CD14-positive monocyte (primary cell): ENCODE measurements around the gene DAPK1. TPM values are rescaled to one million over a fixed set of nuclear protein-coding genes. Genes with fewer than 3 reads are reported as not detected.

Source experiments
- DNase-seq, 3 donors: peaks; one replicate each; pipeline ENCODE4 v3.0.0-alpha.2; 2011 to 2022
- H2AFZ ChIP-seq: 2 replicates; pipeline ENCODE4 v1.6.0; 2012; ENCODE audit warnings: mild to moderate bottlenecking, low read depth, low read length, inconsistent platforms; ENCODE audit not compliant: insufficient read depth, poor library complexity, severe bottlenecking
- H3K27ac ChIP-seq, 2 donors: 1 replicate in 1 of 2; 2 replicates in 1 of 2; pipeline ENCODE4 v1.5.1; 2012 to 2013; ENCODE audit warnings: low read length in 2 of 2, control low read depth in 1 of 2, inconsistent platforms in 1 of 2, low read depth in 1 of 2, mild to moderate bottlenecking in 1 of 2
- H3K27me3 ChIP-seq, 2 donors: one replicate each; pipeline versions ENCODE4 v1.6.0 to v1.6.1; 2011 to 2013; ENCODE audit warnings: low read length in 2 of 2; ENCODE audit not compliant: control insufficient read depth in 2 of 2, insufficient read depth in 2 of 2
- H3K36me3 ChIP-seq, 2 donors: replicated peaks in 1 of 2; 1 replicate in 1 of 2; 2 replicates in 1 of 2; pipeline versions ENCODE4 v1.5.1 to v1.6.1; 2012 to 2013; ENCODE audit warnings: low read length in 2 of 2, control low read depth in 1 of 2, inconsistent platforms in 1 of 2, mild to moderate bottlenecking in 1 of 2; ENCODE audit not compliant: insufficient read depth in 2 of 2, control insufficient read depth in 1 of 2
- H3K4me1 ChIP-seq, 2 donors: 1 replicate in 1 of 2; 2 replicates in 1 of 2; pipeline versions ENCODE4 v1.5.1 to v1.6.1; 2012 to 2013; ENCODE audit warnings: low read length in 2 of 2, control low read depth in 1 of 2, inconsistent platforms in 1 of 2, mild to moderate bottlenecking in 1 of 2, moderate library complexity in 1 of 2; ENCODE audit not compliant: insufficient read depth in 2 of 2, control insufficient read depth in 1 of 2
- H3K4me2 ChIP-seq: replicated peaks from 2 replicates; pipeline ENCODE3; 2012; ENCODE audit warnings: low read length, moderate library complexity, mild to moderate bottlenecking; ENCODE audit not compliant: poor library complexity, severe bottlenecking; ENCODE audit errors: extremely low read depth
- H3K4me3 ChIP-seq, 3 experiments: fragments of 200-600 bp in 1 of 3; sonication (generic) in 1 of 3; replicated peaks in 1 of 3; 1 replicate in 2 of 3; 2 replicates in 1 of 3; pipeline ENCODE4 v1.5.1; 2011 to 2013; ENCODE audit warnings: low read length in 3 of 3, mild to moderate bottlenecking in 3 of 3, control low read depth in 2 of 3, low read depth in 2 of 3, inconsistent platforms in 1 of 3, moderate library complexity in 1 of 3
- H3K79me2 ChIP-seq: 2 replicates; pipeline ENCODE4 v1.6.0; 2012; ENCODE audit warnings: mild to moderate bottlenecking, control low read depth, inconsistent platforms, low read length, moderate library complexity; ENCODE audit not compliant: insufficient read depth
- H3K9ac ChIP-seq: 2 replicates; pipeline ENCODE4 v1.6.0; 2017; ENCODE audit warnings: low read length, mild to moderate bottlenecking; ENCODE audit not compliant: insufficient read depth, poor library complexity, severe bottlenecking
- H3K9me3 ChIP-seq, 2 donors: replicated peaks in 1 of 2; 1 replicate in 1 of 2; 2 replicates in 1 of 2; pipeline versions ENCODE4 v1.5.1 to v1.6.1; 2012 to 2013; ENCODE audit warnings: low read length in 2 of 2, control low read depth in 1 of 2; ENCODE audit not compliant: control insufficient read depth in 1 of 2, insufficient read depth in 1 of 2
- H4K20me1 ChIP-seq: 2 replicates; pipeline ENCODE4 v1.6.0; 2012; ENCODE audit warnings: mild to moderate bottlenecking, low read length, control low read depth, moderate library complexity; ENCODE audit not compliant: insufficient read depth
- H3K27ac Mint-ChIP-seq, 7 donors: one replicate each; pipeline ENCODE4 v1.8.0; 2020; ENCODE audit warnings: mild to moderate bottlenecking in 7 of 7, mixed read lengths in 7 of 7, moderate library complexity in 6 of 7, inconsistent platforms in 2 of 7
- H3K27me3 Mint-ChIP-seq, 3 donors: one replicate each; pipeline ENCODE4 v1.8.0; 2021 to 2022; ENCODE audit warnings: low read depth in 3 of 3, mild to moderate bottlenecking in 3 of 3, mixed read lengths in 3 of 3, moderate library complexity in 3 of 3, inconsistent platforms in 1 of 3
- H3K36me3 Mint-ChIP-seq, 2 donors: one replicate each; pipeline ENCODE4 v1.8.0; 2020; ENCODE audit warnings: mixed read lengths in 2 of 2, inconsistent platforms in 1 of 2, mild to moderate bottlenecking in 1 of 2
- H3K4me1 Mint-ChIP-seq: one replicate; pipeline ENCODE4 v1.8.0; 2020; ENCODE audit warnings: mild to moderate bottlenecking, mixed read lengths
- H3K4me3 Mint-ChIP-seq, 2 donors: one replicate each; pipeline ENCODE4 v1.8.0; 2020; ENCODE audit warnings: mild to moderate bottlenecking in 2 of 2, mixed read lengths in 2 of 2, moderate library complexity in 1 of 2
- H3K9me3 Mint-ChIP-seq, 7 donors: one replicate each; pipeline ENCODE4 v1.8.0; 2020 to 2022; ENCODE audit warnings: mixed read lengths in 7 of 7, mild to moderate bottlenecking in 6 of 7, moderate library complexity in 6 of 7, inconsistent platforms in 2 of 7
- WGBS: methylation state at CpG from one replicate; pipeline ENCODE4 v1.1.5; 2013; ENCODE audit warnings: missing lambda C conversion rate; ENCODE audit not compliant: insufficient coverage; 5-methylcytosine and 5-hydroxymethylcytosine counted together
- intact Hi-C, 2 donors: fragments of 100-400 bp; cut with micrococcal nuclease; formaldehyde crosslinking; loops; one replicate each; pipeline versions ENCODE4 v1.15.0 to v1.15.1; 2023
- polyA plus RNA-seq, 3 donors: library from polyadenylated mRNA; depleted of rRNA in 1 of 3; unstranded in 2 of 3; stranded (reverse) in 1 of 3; fragments of 300-500 nt in 2 of 3; fragments of >200 nt in 1 of 3; fragmentation: Illumina TruSeq in 2 of 3; gene quantifications; 1 replicate in 2 of 3; 2 replicates in 1 of 3; pipeline ENCODE4 v1.2.3, GENCODE V29; 2012 to 2021
- TF ChIP-seq, protein P1 (sequence below): fragments of 200-600 bp; IDR thresholded peaks from one replicate; pipeline ENCODE4 v1.8.0; 2022; ENCODE audit warnings: antibody characterized with exemption, mild to moderate bottlenecking

The DAPK1 gene
- polyA plus RNA-seq, 3 donors: 24.1 to 102 (median 44.4) TPM

DNA sequence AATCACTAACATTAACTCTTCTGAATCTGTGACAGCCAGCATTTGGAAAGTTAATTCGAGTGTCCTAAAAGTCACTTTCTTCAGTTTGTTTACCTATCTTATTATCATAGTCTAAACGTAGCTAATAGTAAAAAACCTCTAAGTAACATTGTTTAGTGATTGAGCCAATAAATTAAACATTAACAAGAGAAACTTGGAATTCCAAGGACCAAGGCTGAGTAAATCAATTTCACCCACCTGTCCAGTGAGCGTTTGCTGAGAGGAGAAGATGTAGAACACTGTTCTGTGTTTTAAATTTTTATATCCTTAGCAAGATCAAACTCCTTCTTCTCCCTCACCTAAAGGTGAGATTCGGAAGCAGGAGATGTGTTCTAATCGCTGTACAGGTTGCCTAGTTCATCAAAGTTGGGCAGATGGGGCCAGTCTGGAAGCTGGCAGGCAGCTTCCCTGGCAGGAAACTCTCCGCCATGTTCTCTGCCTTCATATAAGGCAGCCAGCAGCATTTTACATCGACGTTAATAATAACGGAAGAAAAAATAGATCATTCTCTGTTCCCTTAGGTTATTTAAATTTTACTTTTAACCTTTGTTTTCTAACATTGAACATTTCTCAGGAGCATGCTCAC is 89.2 kb downstream of the DAPK1 start:
- peaks cover 20% of the 10 kb centered on the region for H3K4me1 Mint-ChIP-seq
- 93% methylated on average over 2 of the region's 9 CpGs for WGBS

DNA sequence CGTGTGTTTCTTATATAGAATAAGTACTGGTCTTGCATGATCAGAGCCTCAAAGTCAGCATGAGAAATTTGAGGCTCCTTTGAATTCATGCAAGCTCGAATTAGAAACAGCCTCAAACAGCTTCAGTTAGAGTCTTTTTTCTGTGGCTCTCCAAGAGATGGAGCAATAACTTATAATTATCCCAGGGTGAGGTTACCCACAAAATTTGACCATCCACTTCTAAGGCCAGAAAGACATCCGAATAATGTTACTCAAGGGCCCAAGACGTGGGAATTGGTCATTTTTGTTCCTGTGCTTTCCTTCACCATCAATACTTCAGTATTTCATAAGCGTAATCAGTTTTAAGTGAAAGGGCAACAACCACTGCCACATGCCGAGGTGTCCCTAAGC is 89.7 kb downstream of the DAPK1 start:
- H3K4me3 Mint-ChIP-seq: no peak overlapping the region
- H3K27me3 ChIP-seq: no peaks in the 10 kb centered on the region
- no peak overlapping the region for H3K27ac Mint-ChIP-seq
- no peak overlapping the region for H3K4me2 ChIP-seq
- peaks cover 0 to 2% of the 10 kb centered on the region in 2 donors for H3K36me3 ChIP-seq
- H3K27me3 Mint-ChIP-seq: peaks cover 0 to 4% (median 2%) of the 10 kb centered on the region in 3 donors
- 15% methylated on average over 3 of the region's 6 CpGs for WGBS
- peaks cover 9 to 20% of the 10 kb centered on the region in 2 donors for H3K36me3 Mint-ChIP-seq
- TF ChIP-seq, protein P1, sequence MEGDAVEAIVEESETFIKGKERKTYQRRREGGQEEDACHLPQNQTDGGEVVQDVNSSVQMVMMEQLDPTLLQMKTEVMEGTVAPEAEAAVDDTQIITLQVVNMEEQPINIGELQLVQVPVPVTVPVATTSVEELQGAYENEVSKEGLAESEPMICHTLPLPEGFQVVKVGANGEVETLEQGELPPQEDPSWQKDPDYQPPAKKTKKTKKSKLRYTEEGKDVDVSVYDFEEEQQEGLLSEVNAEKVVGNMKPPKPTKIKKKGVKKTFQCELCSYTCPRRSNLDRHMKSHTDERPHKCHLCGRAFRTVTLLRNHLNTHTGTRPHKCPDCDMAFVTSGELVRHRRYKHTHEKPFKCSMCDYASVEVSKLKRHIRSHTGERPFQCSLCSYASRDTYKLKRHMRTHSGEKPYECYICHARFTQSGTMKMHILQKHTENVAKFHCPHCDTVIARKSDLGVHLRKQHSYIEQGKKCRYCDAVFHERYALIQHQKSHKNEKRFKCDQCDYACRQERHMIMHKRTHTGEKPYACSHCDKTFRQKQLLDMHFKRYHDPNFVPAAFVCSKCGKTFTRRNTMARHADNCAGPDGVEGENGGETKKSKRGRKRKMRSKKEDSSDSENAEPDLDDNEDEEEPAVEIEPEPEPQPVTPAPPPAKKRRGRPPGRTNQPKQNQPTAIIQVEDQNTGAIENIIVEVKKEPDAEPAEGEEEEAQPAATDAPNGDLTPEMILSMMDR: no peak
- peaks cover 32% of the 10 kb centered on the region for H4K20me1 ChIP-seq
- no peak for DNase-seq
- intact Hi-C loops: no loop called here
- no peaks in the 10 kb centered on the region for H3K9me3 ChIP-seq
- H3K4me1 Mint-ChIP-seq: peaks cover 25% of the 10 kb centered on the region
- H3K4me1 ChIP-seq: peaks cover 15 to 35% of the 10 kb centered on the region in 2 donors
- H2AFZ ChIP-seq: no peak overlapping the region
- H3K9me3 Mint-ChIP-seq: peaks cover 0 to 1% (median 0%) of the 10 kb centered on the region in 7 donors
- H3K27ac ChIP-seq: no peak overlapping the region
- no peak overlapping the region for H3K4me3 ChIP-seq
- H3K79me2 ChIP-seq: peaks cover 10% of the 10 kb centered on the region
- H3K9ac ChIP-seq: no peak overlapping the region

More for the DNA sequence above, 89.2 kb downstream of the DAPK1 start:
- H3K79me2 ChIP-seq: peaks cover 16% of the 10 kb centered on the region
- no peak overlapping the region for H3K4me2 ChIP-seq
- H3K27ac Mint-ChIP-seq: peak overlapping the region in 1 of 7 donors; percentile 80
- no peaks in the 10 kb centered on the region for H3K9me3 ChIP-seq
- H3K4me3 Mint-ChIP-seq: no peak overlapping the region
- no peaks in the 10 kb centered on the region for H3K27me3 ChIP-seq
- H4K20me1 ChIP-seq: peaks cover 32% of the 10 kb centered on the region
- H3K27me3 Mint-ChIP-seq: peaks cover 0 to 4% (median 2%) of the 10 kb centered on the region in 3 donors
- no peak overlapping the region for H3K9ac ChIP-seq
- H2AFZ ChIP-seq: no peak overlapping the region
- peaks cover 11 to 19% of the 10 kb centered on the region in 2 donors for H3K36me3 Mint-ChIP-seq
- peaks cover 0 to 1% (median 0%) of the 10 kb centered on the region in 7 donors for H3K9me3 Mint-ChIP-seq
- no peak for DNase-seq
- no peak overlapping the region for H3K27ac ChIP-seq
- peaks cover 15 to 30% of the 10 kb centered on the region in 2 donors for H3K4me1 ChIP-seq
- TF ChIP-seq, protein P1: no peak
- H3K36me3 ChIP-seq: peaks cover 0 to 5% of the 10 kb centered on the region in 2 donors
- intact Hi-C loops: no loop called here
- H3K4me3 ChIP-seq: no peak overlapping the region
